ENCODE results near the gene CCDC137. TPM values are rescaled to one million over a fixed set of nuclear protein-coding genes. Genes with fewer than 3 reads are reported as not detected.

Gene CCDC137
- total RNA-seq, 1 donor from 2014 or later: 41.3 TPM

GRCh38 chr17:81665205-81666091 is 1.1 kb upstream of the CCDC137 start:
- POLR2A ChIA-PET: interaction anchor here (0.6 to 2.2 kb wide), 6 partner anchors 12 to 929 kb away, joined by 4 to 26 read pairs (median 8); partner anchors contain the start of genes ARL16, HGS, MRPL12 and NPLOC4
- H3K36me3 Mint-ChIP-seq (ENCODE audit: low read depth): peaks cover 31% of the 10 kb centered on the region
- intact Hi-C loops (cut with micrococcal nuclease): loop anchor here (1.0 to 2.0 kb wide), 4 partner anchors 18 to 195 kb away; partner anchors contain the start of genes ARL16, MRPL12, NPLOC4 and P4HB
- no peaks in the 10 kb centered on the region for H3K27me3 Mint-ChIP-seq
- H3K4me3 Mint-ChIP-seq: peak overlapping the region; percentile 91
- CTCF ChIA-PET: interaction anchor here (0.8 kb wide), 1 partner anchor 10 kb away, joined by 4 read pairs; no protein-coding TSS in a partner anchor
- H3K27ac Mint-ChIP-seq: peak overlapping the region; percentile 82
- TF ChIP-seq CTCF (IDR thresholded peaks at IDR 0.05): no peak
- no peak for DNase-seq
- peak; percentile 8 for ATAC-seq (ENCODE audit: low read depth)
- H3K9me3 Mint-ChIP-seq: no peaks in the 10 kb centered on the region
- peaks cover 28% of the 10 kb centered on the region for H3K4me1 Mint-ChIP-seq

DNA sequence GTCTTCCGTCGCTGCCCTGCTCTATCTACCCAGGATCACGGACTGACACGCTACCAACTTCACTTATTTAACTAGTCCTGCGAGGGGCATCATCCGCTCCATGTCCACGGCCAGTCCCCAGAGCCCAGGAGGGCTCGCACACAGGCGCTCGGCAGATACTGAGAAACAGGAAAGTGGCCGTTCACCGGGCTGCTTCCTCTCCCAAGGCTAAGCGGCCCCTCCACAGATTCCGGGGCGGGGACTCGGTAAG is 520 bp upstream of the CCDC137 start:
- ChIA-PET CTCF (no interaction called here), POLR2A (interaction anchor here (0.5 to 2.2 kb wide), 9 partner anchors 10 to 433 kb away, joined by 3 to 26 read pairs (median 9); partner anchors contain the start of genes ARL16, HGS, MRPL12 and NPLOC4)
- DNase-seq: no peak
- TF ChIP-seq CTCF (IDR thresholded peaks at IDR 0.05): no peak
- peaks cover 28% of the 10 kb centered on the region for H3K4me1 Mint-ChIP-seq
- H3K27me3 Mint-ChIP-seq: no peaks in the 10 kb centered on the region
- intact Hi-C loops (cut with micrococcal nuclease): loop anchor here (1.0 to 2.0 kb wide), 4 partner anchors 17 to 195 kb away; partner anchors contain the start of genes ARL16, MRPL12, NPLOC4 and P4HB
- H3K9me3 Mint-ChIP-seq: no peaks in the 10 kb centered on the region
- peaks cover 35% of the 10 kb centered on the region for H3K36me3 Mint-ChIP-seq (ENCODE audit: low read depth)
- no peak for ATAC-seq (ENCODE audit: low read depth)
- H3K4me3 Mint-ChIP-seq: peak overlapping the region; percentile 91
- H3K27ac Mint-ChIP-seq: peak overlapping the region; percentile 82

- CTCF ChIA-PET: no interaction called here
- no peaks in the 10 kb centered on the region for H3K27me3 Mint-ChIP-seq
- H3K4me1 Mint-ChIP-seq: peaks cover 28% of the 10 kb centered on the region
- H3K4me3 Mint-ChIP-seq: peak overlapping the region; percentile 91
- no peak for ATAC-seq (ENCODE audit: low read depth)
- no peak for TF ChIP-seq CTCF (IDR thresholded peaks at IDR 0.05)
- H3K36me3 Mint-ChIP-seq (ENCODE audit: low read depth): peaks cover 53% of the 10 kb centered on the region
- peak overlapping the region; percentile 46 for H3K27ac Mint-ChIP-seq
- no peak for DNase-seq
- POLR2A ChIA-PET: interaction anchor here (0.7 to 2.0 kb wide), 4 partner anchors 11 to 1210 kb away, joined by 3 to 25 read pairs (median 8); partner anchors contain the start of gene MRPL12
- H3K9me3 Mint-ChIP-seq: no peaks in the 10 kb centered on the region
- intact Hi-C loops (cut with micrococcal nuclease): loop anchor here (2.0 kb wide), 2 partner anchors 35 to 193 kb away; partner anchors contain the start of genes MRPL12 and P4HB
Observed at GRCh38 chr17:81667754-81668153, 1.2 kb downstream of the CCDC137 start.

GRCh38 chr17:81672504-81672903 is 6.0 kb downstream of the CCDC137 start:
- DNase-seq (no peak), ATAC-seq (ENCODE audit: low read depth) (no peak)
- Mint-ChIP-seq H3K27ac (no peak overlapping the region), H3K36me3 (ENCODE audit: low read depth) (peaks cover 61% of the 10 kb centered on the region), H3K4me3 (no peak overlapping the region), H3K27me3 (no peaks in the 10 kb centered on the region), H3K9me3 (no peaks in the 10 kb centered on the region), H3K4me1 (peaks cover 17% of the 10 kb centered on the region)
- no peak for TF ChIP-seq CTCF (IDR thresholded peaks at IDR 0.05)
- intact Hi-C loops (cut with micrococcal nuclease): no loop called here
- ChIA-PET POLR2A (no interaction called here), CTCF (interaction anchor here (1.1 kb wide), 1 partner anchor 11 kb away, joined by 3 read pairs; the partner anchor contains the start of gene ARL16)

DNA sequence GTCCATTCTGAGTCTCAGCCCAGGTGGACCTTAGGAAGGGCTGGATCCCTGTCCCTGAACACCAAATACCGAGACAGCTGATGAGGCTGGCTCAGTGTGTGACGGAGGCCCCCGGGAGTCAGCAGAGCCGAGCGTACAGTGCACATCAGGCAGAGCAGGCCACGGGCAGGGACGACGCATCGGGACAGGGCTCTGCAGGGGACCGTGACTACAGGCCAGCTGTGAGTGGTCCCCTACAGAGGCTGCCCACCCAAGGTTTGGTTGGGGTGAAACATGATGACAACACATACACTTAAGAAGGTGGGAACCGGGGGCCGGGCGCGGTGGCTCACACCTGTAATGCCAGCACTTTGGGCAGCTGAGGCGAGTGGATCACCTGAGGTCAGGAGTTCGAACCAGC is 6.4 kb downstream of the CCDC137 start:
- H3K36me3 Mint-ChIP-seq (ENCODE audit: low read depth): peaks cover 57% of the 10 kb centered on the region
- H3K4me3 Mint-ChIP-seq: no peak overlapping the region
- no peak for TF ChIP-seq CTCF (IDR thresholded peaks at IDR 0.05)
- POLR2A ChIA-PET: interaction anchor here (0.6 kb wide), 1 partner anchor 183 kb away, joined by 6 read pairs; no protein-coding TSS in a partner anchor
- no peak for DNase-seq
- intact Hi-C loops (cut with micrococcal nuclease): no loop called here
- no peaks in the 10 kb centered on the region for H3K9me3 Mint-ChIP-seq
- no peak overlapping the region for H3K27ac Mint-ChIP-seq
- H3K4me1 Mint-ChIP-seq: peaks cover 12% of the 10 kb centered on the region
- CTCF ChIA-PET: interaction anchor here (1.1 kb wide), 1 partner anchor 10 kb away, joined by 3 read pairs; the partner anchor contains the start of gene ARL16
- no peak for ATAC-seq (ENCODE audit: low read depth)
- no peaks in the 10 kb centered on the region for H3K27me3 Mint-ChIP-seq
